SK-N-DZ (cell line): ENCODE measurements around the gene KCND3.

Experiments used
- DNase-seq: peaks from one replicate; pipeline ENCODE4 v3.0.0-alpha.2; 2015; ENCODE audit warnings: low spot score

The KCND3 gene

GRCh38 chr1:111959436-111959835, 30.0 kb downstream of the KCND3 start:
- no peak for DNase-seq

GRCh38 chr1:111958851-111959250, 30.6 kb downstream of the KCND3 start:
- no peak for DNase-seq

GRCh38 chr1:111958075-111958474, 31.4 kb downstream of the KCND3 start:
- no peak for DNase-seq

GRCh38 chr1:111956155-111956771, 33.2 kb downstream of the KCND3 start:
- no peak for DNase-seq

- no peak for DNase-seq
These were observed 33.7 kb downstream of the KCND3 start for GRCh38 chr1:111955755-111956154.

GRCh38 chr1:111953797-111954196, 35.7 kb downstream of the KCND3 start:
- no peak for DNase-seq

- DNase-seq: no peak
These were observed 37.3 kb downstream of the KCND3 start for GRCh38 chr1:111952125-111952657.

GRCh38 chr1:111948209-111949171, 41.0 kb downstream of the KCND3 start:
- DNase-seq: no peak

GRCh38 chr1:111943846-111944749, 45.4 kb downstream of the KCND3 start:
- DNase-seq: no peak

GRCh38 chr1:111943066-111943465, 46.4 kb downstream of the KCND3 start:
- DNase-seq: no peak

- no peak for DNase-seq
These were observed 50.9 kb downstream of the KCND3 start for GRCh38 chr1:111938536-111938935.

- DNase-seq: no peak
These were observed 51.3 kb downstream of the KCND3 start for GRCh38 chr1:111938123-111938522.

GRCh38 chr1:111937147-111937725, 52.2 kb downstream of the KCND3 start:
- DNase-seq: no peak

GRCh38 chr1:111934106-111934852, 55.2 kb downstream of the KCND3 start:
- no peak for DNase-seq

- DNase-seq: no peak
These were observed 59.1 kb downstream of the KCND3 start for GRCh38 chr1:111930356-111930755.

GRCh38 chr1:111928531-111928930, 60.9 kb downstream of the KCND3 start:
- DNase-seq: no peak

GRCh38 chr1:111927652-111928051, 61.8 kb downstream of the KCND3 start:
- DNase-seq: no peak

- no peak for DNase-seq
These were observed 64.7 kb downstream of the KCND3 start for GRCh38 chr1:111924786-111925185.

GRCh38 chr1:111923766-111924165, 65.7 kb downstream of the KCND3 start:
- DNase-seq: no peak

GRCh38 chr1:111921948-111922347, 67.5 kb downstream of the KCND3 start:
- no peak for DNase-seq
